GM23338 (cell line): ENCODE results near the gene RHOV. TPM values are rescaled to one million over a fixed set of nuclear protein-coding genes. Genes with fewer than 3 reads are reported as not detected.

Experiments used
- polyA plus RNA-seq: library from polyadenylated mRNA; unstranded; fragments of >200 nt; fragmentation: Nextera tagmentation; extraction: Ambion mirVana; gene quantifications from 2 replicates; pipeline ENCODE4 v1.2.1, GENCODE V29; 2016
- small RNA-seq: library from RNA; depleted of rRNA; stranded (forward); fragments of <200 nt; gene quantifications from one replicate; pipeline ENCODE3, GENCODE V24; 2014; ENCODE audit warnings: low replicate concordance
- total RNA-seq: library from RNA; depleted of rRNA; stranded (reverse); fragments of >200 nt; shearing (Covaris generic); gene quantifications from 2 replicates; pipeline ENCODE4 v1.2.3, GENCODE V29; 2014; rRNA removed

The RHOV gene
- total and polyA plus RNA-seq, 2 experiments from 2014 or later = 4.4 to 4.7 TPM

Small RNAs within 50 kb of the gene (small RNA-seq; reads per million reads assigned to genes)
- not detected for gene AC025166.1

Other genes starting within 250 kb of the RHOV start
- gene RAD51, start 179.1 kb downstream of the RHOV start, total RNA-seq = 19.4 and 20.3 TPM in 2 replicates
- 19.5 and 26.2 TPM in 2 replicates for gene RAD51, start 179.1 kb downstream of the RHOV start, polyA plus RNA-seq
- gene RMDN3, start 119.0 kb downstream of the RHOV start, total RNA-seq = 16.4 and 17.0 TPM in 2 replicates
- gene RMDN3, start 119.0 kb downstream of the RHOV start, polyA plus RNA-seq = 13.0 and 15.6 TPM in 2 replicates
- gene GCHFR, start 110.2 kb downstream of the RHOV start, total RNA-seq = 44.2 and 45.4 TPM in 2 replicates
- 38.9 and 40.2 TPM in 2 replicates for gene GCHFR, start 110.2 kb downstream of the RHOV start, polyA plus RNA-seq
- gene C15orf62, start 104.3 kb downstream of the RHOV start, total RNA-seq = 0.08 and 0.80 TPM in 2 replicates
- gene C15orf62, start 104.3 kb downstream of the RHOV start, polyA plus RNA-seq = 0.16 and 0.68 TPM in 2 replicates
- 22.7 and 23.5 TPM in 2 replicates for gene ZFYVE19, start 67.1 kb downstream of the RHOV start, total RNA-seq
- gene ZFYVE19, start 67.1 kb downstream of the RHOV start, polyA plus RNA-seq = 8.5 and 9.8 TPM in 2 replicates
- gene DNAJC17, start 66.8 kb downstream of the RHOV start, total RNA-seq = 23.0 and 35.0 TPM in 2 replicates
- gene DNAJC17, start 66.8 kb downstream of the RHOV start, polyA plus RNA-seq = 77.6 and 81.6 TPM in 2 replicates
- not detected in 2 replicates for gene PPP1R14D, start 45.5 kb downstream of the RHOV start, total RNA-seq
- gene PPP1R14D, start 45.5 kb downstream of the RHOV start, polyA plus RNA-seq = not detected in 2 replicates
- gene SPINT1, start 30.2 kb downstream of the RHOV start, total RNA-seq = 209 and 253 TPM in 2 replicates
- gene SPINT1, start 30.2 kb downstream of the RHOV start, polyA plus RNA-seq = 38.6 and 41.3 TPM in 2 replicates
- 39.4 and 42.5 TPM in 2 replicates for gene VPS18, start 20.2 kb upstream of the RHOV start, total RNA-seq
- gene VPS18, start 20.2 kb upstream of the RHOV start, polyA plus RNA-seq = 4.7 and 5.9 TPM in 2 replicates
- 0.31 and 0.62 TPM in 2 replicates for gene DLL4, start 55.1 kb upstream of the RHOV start, total RNA-seq
- gene DLL4, start 55.1 kb upstream of the RHOV start, polyA plus RNA-seq = 0.64 and 0.99 TPM in 2 replicates
- 112 and 124 TPM in 2 replicates for gene CHAC1, start 79.2 kb upstream of the RHOV start, total RNA-seq
- gene CHAC1, start 79.2 kb upstream of the RHOV start, polyA plus RNA-seq = 73.0 and 74.4 TPM in 2 replicates
- gene INO80, start 242.0 kb upstream of the RHOV start, total RNA-seq = 23.1 and 24.9 TPM in 2 replicates
- gene INO80, start 242.0 kb upstream of the RHOV start, polyA plus RNA-seq = 6.5 and 7.6 TPM in 2 replicates